ENCODE results near the gene TTC7B.

TTC7B gene

GRCh38 chr14:90612801-90613200 is 203.4 kb downstream of the TTC7B start:
- DNase-seq, result no peak

- no peak for DNase-seq
These were observed 204.3 kb downstream of the TTC7B start for GRCh38 chr14:90611936-90612335.

DNA sequence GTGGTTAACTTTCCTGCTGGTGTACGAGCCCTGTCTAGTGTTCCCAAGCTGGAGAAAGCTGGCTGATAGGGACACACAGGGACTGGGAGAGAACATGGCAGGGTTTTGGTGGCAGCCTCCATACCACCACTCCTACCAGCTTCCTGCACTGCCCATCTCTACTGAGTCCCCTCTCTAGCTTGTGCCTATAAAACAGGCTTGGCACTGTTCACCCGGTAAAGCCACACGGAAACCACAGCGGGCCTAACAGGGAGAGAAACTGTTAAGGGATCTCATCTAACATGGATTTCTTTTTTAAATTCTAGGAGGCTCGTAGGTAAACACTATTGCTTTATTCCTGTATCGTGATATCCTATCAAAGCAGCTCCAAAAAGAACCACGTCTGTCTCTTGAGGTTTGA is 204.7 kb downstream of the TTC7B start:
- DNase-seq, result no peak

DNA sequence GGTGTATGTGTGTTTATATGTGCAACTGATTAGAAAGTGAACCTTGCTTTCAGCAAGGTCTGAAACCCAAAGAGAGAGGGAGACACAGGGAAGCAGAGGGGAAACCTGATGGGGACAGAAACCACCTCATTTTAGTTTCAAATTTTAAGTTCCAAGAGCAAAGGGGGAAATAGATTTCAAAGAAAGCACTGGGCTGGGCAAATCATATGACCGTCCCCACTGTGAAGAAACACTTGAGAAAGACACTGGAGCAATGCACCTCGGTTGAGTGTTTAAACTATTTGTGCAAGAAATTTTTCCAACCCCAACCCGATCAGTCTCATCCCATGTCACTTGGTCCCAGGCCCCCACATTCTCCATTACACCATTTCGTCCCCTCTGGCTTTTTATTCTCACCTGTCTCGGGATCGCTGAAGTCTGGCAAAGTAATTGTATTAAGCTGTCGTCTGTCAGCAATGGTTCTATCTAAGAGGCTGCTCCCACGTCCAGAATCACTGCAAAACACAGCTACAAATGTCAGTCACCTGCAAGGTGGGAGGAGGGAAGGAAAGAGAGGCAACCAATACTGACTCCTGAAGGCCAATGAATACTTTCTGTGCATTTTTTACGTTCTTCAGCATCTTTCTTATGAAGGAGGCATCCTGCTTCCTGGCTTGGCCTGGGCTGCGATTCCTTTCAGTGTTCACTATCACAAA is 205.7 kb downstream of the TTC7B start:
- DNase-seq, result no peak

DNA sequence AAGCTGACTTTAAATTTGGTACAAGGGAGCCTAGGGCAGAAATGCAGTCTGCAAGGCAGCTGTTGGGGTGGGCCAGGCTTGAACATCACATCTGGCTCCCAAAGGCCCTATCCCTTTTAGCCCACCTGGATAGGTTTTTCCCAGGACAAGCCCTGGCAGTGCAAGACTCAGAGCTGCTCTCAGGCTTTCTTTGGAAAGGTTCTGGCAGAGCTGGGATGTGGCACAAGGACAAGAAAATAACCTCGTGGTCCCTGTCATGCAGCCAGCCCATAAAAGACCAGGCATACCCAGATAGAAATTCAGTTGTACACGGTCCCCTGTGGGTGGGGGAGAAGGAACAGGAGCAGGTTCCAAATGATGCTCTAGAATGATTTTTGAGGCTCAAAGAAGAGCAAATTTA is 206.9 kb downstream of the TTC7B start:
- DNase-seq, result no peak

DNA sequence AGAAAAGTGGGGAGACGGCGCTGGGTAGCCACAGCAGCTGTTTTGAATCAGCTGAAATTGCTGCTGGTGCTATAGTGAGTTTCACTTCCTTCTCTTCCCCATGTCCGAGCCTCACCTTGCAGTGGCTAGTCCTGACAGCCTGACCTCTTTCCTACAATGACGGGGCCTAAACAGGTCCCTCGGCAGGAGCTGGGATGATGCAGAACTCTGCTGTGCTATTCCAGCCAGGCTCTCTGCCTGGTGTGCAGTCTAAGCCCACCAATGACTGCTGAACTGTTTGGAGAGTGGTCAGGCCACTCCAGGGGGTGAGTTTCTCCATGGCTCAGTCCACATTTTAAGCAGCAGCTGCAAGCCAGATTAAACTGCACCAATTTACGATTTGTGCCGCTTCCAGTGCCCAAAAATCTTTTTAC is 207.3 kb downstream of the TTC7B start:
- no peak for DNase-seq

DNA sequence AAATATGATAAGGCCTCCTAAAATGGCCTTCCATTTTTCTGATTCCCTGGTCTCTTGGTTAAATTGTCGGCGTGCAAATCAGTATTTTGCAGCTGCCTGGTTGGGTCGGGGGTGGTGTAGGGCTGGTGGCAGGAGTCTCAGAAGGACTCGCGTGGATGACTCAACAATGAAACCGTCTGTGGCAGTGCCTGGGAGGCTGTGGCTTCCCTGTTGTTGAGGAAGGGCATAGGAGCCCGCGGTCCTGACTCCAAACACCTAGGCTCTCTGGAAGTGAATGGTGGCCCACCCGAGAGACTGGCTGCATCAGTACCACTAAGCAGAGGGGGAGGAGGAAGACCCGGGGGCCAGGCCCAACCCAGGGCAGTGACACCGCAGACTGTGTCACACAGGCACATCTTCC is 207.9 kb downstream of the TTC7B start:
- no peak for DNase-seq

DNA sequence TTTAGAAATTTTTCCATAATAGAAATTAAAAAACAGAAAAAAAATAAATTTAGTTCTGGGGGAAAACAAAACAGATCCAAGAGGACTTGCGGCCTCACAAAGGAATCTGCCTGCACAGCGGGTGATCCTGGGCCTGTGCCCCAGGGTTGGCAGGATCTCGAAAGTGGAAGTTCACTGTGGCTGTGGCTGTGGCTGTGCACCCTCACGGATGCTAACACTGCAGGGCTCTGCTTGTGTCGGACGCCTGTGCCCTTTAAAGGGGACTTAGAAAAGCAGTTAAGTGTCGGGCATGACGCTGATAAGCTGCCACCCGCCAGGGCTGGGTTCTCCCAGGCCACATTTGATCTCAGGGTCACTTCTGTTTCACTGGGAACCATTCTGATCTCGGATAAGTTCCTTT is 209.1 kb downstream of the TTC7B start:
- no peak for DNase-seq

DNA sequence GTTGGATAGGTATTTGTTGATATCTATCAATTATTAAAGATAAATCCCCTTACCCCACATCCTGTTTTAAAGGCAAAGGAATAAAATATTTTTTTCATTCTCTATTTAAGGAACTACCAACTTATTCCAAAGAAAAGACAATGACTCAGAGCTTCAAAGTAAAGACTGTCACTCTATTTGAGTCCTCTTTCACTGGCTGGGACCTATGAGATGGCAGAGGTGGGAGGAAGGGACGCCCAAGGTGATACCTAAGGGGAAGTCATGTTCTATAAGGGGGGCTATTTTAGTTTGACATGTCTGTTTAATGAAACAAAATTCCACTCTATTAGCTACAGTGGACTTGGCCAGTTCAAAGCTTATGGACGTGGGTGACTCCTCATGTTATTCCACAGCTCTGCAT is 209.8 kb downstream of the TTC7B start:
- no peak for DNase-seq

- no peak for DNase-seq
These were observed 210.8 kb downstream of the TTC7B start for GRCh38 chr14:90605430-90605829.

- peak; percentile 70 for DNase-seq
These were observed 211.9 kb downstream of the TTC7B start for GRCh38 chr14:90604356-90604755.

DNA sequence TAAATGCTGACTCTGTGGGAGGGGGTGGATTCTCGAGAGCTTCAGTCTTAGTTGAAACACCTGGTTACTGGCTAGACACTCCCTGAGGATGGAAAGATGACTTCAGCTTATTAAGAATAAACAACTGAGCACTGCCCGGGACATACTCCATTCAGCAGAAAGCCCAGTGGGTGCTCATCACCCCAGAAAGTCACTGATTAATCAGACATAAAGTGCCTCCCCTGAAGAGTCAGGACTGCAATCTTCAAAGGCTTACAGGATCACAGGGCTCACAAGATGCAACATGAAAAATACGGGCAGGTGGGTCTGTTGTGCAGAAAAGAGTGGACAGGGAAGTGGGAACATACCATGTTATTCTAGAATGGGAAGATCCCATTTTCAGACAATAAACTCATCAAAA is 212.4 kb downstream of the TTC7B start:
- DNase-seq, result peak; percentile 66

- no peak for DNase-seq
These were observed 212.9 kb downstream of the TTC7B start for GRCh38 chr14:90603336-90603735.

DNA sequence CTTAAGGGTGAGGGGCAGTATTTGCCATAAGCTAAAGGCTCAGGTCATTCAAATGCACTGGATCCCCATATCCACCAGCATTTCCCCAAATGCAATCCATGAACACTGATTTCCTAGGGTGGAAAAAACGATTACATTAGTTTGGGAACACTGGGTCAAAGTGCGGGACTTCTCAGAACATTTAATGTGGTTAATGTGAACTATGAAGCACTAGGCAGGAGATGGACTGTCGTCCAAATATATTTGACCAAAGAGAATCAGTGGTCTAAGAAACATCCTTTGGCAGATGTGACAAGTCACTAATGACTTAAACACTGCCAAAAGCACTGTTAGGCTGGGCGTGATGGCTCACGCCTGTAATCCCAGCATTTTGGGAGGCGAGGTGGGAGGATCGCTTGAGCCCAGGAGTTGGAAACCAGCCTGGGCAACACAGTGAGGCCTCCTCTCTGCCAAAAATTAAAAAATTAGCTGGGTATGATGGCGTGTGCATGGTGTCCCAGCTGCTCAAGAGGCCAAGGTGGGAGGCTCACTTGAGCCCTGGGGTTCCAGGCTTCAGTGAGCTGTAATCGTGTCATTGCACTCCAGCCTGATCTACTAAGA is 214.0 kb downstream of the TTC7B start:
- no peak for DNase-seq

GRCh38 chr14:90601563-90601962 is 214.7 kb downstream of the TTC7B start:
- no peak for DNase-seq

DNA sequence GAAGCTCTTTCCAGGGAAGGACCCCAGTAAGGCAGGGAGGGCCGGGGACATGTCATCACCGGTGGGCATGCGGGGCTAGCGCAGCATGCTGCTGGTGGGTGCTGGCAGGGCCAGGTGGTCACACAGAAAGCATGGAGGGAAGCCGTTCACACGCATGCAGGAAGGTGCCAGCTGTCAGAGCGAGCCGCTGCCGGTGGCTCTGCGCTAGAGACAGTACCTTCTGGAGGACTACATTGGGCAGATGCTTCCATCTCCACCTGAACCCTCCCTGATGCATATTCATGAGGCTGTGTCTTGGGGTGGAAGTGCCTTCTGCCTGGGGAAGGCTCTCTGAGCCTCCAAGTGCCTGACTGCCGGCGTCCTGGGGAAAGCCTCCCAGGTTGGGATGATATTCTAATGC is 215.6 kb downstream of the TTC7B start:
- DNase-seq, result no peak

DNA sequence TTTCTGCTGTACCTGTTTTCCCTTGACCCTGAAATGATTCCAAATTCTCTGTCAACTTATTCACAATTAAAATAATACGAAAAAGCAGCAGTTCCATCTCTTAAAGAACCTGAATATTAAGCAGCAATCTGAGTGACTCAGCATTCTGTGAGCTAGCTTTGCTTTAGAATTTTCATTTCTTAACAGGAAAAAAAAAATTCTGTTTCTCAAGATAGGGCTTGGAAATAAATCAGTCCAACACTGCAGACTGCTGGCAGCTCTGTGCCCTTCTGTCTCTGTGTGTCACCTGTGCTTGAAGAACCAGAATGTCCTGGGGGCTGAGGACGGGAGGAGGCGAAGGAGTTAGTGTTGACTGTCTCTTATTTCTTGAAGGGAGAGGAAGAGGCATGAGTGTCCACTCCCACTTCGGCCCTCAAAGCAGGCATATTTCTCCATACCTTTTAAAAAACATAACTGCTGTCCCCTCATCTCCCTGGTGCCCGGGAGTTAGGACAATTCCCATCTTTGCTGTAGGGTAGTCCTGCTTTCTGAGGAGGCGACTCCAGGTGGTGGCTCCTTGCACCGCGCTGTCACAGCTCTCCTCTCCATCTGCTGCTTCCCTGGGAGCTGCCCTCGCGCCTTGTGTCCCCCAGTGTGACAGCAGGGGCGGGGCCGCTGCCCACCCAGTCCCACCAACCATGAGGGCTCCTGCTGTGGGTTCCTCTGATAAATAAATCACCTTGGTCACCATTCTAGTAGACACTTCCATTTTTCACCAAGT is 216.3 kb downstream of the TTC7B start:
- peak; percentile 89 for DNase-seq

- DNase-seq, result peak; percentile 54
These were observed 216.9 kb downstream of the TTC7B start for GRCh38 chr14:90599339-90599738.

DNA sequence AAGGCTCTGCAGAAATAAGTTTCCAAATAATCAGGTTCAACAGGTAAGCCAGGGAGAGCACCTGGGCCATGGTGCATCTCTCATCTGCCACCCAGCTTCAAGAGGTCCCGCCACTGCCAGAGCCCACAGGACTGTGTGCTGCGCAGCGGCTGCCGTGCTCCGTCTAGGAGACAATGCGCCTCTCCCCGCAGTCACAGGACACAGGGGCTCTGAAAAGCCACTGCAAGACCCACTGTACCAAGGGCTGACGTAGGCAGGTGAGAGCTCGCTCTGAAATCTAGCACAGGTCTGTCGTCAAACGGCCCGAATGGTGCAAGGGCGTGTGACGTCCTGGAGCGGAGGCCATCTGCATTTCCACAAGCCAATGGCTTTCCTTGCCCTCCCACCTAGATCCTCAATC is 218.3 kb downstream of the TTC7B start:
- no peak for DNase-seq

- no peak for DNase-seq
These were observed 219.5 kb downstream of the TTC7B start for GRCh38 chr14:90596733-90597132.

DNA sequence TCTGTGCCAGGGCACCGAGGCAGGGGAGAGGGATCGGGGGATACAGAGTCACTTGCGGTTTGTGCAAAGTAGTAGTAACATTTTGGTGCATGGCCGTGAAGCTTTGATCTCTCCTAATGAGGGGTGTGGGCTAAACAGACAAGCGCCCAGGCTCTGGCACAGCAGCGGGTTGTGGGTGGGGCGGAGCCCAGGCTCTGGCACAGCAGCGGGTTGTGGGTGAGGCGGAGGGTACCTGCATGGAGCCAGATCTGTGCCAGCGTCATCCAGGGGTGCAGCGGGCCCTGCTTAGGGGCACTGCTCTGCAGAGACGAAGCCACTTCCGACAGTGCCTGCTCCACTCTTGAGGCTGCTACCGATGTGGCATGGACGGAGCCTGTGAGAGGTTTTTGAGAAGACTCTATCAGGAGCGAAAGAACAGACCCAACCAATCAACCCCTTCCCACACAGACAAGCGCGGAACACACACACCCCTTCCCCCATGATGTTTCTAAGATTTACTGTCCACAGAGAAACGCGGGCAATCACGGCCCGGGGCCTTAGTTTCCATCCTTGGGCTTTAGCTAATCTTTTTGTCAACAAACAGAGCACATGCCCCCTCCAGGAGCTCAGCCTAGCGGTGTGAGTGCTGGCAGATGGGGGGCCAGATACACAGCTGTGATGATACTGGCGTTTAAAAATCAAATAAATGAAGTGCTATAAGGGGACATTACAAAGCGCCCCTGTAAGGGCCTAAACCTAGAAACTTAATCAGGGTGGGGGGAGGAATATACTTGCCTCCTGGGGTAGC is 222.8 kb downstream of the TTC7B start:
- no peak for DNase-seq

GRCh38 chr14:90592655-90593054 is 223.6 kb downstream of the TTC7B start:
- no peak for DNase-seq

DNA sequence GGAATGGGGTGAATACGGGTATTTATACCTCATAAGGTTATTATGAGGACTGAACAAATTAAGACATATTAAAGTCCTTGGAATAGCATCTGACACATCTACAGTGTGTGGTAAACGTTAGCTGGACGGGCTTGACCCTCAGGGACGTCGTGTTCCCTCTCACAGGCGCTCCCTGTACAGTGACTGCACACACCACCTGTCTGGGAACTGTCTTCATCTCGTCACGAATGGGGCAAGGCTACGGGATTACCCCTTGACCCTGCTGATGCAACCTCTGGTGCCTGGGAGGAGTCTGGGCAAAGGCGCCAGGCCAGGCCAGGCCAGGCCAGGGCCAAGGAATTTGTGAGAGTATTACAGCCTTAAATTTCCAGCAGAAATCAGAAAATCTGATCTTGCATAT is 228.3 kb downstream of the TTC7B start:
- DNase-seq, result no peak

Measured in DMS79 treated with DMSO at 0.1 percent for 48 hours (cell line).